ENCODE results near the gene SFI1.

Gene SFI1

DNA sequence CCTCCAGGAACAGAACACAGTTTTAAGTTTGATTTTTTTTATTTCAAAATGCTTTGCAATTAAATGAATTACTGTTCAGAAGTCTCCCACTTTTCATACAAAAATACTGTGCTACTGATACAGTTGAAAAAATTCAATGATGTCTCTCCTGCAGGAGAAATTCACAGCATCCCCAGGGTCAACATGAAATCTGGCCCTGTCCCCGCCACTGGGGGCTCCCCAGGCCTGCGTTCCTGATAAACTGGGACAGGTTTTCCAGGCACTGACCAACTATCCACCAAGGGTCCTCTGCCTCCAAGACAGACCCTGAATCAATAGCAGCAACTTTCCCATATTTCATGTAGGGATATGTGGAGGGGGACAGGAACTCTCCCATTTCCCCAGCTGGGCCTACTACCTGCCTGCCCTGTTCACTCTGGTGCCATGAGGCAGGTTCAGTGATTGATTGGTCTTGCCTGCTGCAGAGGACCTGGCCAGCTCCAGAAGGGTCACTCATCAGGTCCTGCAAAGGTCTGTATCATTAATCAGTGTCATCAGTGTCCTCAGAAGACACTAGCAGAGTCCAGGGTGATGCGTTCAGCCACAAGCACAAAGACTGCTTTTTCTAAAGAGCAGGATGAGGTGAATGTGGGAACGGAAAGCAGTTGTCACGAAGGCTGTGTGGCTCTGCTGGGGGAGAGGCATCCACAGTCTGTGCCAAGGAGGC lies 122.3 kb downstream of the SFI1 start:
- FAIRE-seq: no peak

DNA sequence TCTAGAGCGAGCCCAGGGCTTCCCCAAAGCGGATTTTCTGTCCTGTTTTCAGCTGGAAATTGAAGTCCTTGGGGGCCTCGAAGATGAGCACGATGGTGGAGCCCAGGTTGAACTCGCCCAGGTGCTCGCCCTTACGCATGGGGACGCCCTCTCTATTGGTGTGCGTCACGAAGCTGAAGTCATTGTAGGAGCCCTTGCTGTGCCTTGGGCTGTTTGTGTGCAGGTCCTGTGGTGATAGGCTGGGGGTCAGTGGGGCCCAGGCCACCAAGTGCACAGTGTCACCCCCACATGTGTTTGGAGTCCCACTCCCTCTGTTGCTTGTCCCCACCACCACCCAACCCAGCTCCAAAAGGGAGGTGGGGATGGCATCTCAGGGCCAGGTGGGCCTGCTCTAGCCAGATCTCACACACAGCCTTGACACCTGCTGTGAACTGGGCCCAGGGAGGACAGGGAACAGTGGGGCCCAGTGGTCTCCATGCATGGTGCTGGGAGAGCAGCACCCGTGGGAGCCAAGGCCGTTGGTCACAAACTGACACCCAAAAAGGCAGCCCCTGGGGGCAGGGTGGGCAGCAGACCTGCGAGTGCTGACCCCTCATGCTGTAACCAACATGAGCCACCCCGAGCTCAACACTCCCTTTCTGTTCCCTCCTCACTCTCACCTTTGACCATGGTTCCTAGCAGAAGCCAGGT lies 123.4 kb downstream of the SFI1 start:
- no peak for FAIRE-seq

DNA sequence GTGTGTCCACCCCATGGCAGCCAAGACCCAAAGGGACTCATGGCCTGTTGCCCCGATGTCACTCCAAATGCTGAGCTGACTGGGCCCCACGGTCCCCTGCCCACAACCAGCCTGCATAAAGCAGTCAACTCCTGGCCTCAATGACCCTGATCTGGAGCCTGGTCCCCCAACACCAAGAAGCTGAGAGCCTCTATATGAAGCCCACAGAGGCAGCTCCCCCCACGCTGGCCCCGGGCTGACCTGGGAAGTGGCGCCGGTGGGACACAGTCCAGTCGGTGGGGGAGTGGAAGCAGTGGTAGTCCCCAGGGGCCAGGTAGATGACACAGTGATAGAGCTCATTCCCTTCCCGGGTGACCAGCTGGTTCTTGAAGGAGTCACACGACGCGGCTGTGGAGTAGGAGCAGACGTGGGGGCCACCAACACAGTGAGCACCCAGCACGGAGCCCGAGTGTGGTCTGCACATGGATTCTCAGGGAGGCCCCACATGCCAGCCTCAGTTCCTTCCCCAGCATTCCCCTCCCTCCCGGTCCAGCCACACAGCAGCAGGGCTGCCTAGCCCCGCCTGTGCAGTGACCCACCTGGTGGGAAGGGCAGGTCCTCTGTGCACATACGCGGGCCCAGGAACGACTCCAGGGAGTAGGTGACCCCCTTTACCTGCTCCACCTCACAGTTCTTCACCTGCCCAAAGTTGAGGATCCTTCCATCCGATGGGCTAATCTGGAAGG lies 124.6 kb downstream of the SFI1 start:
- no peak for FAIRE-seq

DNA sequence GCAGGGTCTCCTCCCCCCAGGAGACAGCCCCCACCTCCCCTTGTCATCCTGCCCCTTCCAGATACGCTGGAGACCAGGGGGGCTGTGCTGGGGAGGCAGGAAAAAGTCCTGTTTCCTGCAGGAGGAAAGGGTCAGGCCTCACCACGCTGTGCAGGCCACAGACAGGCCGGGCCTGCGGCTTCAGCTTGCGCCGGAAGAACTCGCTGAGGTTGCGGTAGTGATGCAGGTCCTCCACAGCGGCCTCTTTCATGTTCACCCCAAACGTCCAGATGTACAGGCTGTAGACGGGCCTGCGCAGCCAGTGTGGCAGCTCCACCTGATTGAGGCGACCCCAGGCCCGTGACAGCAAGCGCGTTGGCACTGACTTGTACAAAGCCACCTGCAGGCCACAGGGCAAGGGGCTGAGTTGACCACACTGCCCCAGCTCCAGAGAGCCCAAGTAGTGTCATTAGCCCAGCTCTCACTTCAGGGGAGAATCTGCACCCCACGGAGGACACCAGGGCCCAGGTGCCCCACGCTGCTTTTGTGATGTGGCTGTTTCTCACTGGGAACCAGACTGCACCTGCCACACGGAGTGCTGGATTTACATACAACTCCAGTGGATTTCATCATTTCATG lies 125.3 kb downstream of the SFI1 start:
- no peak for FAIRE-seq

DNA sequence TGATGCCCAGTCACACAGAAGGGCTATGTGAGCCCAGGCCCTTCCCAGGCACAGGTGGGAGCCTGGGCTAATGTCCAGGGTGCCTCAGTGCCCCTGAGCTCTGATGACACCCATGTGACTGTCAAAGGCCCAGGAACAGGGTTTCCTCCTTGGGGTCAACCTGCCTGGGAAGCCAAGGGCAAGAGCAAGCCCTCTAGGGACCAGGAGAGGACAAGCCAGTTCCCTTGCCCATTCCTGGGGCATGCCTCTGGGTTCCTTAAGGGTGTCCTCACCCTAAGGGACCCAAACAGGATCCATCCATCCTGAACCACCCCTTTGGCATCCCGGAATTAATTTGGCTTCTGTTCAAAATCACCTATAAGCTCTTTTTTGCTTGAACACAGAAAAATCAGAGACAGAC lies 126.6 kb downstream of the SFI1 start:
- no peak for FAIRE-seq

DNA sequence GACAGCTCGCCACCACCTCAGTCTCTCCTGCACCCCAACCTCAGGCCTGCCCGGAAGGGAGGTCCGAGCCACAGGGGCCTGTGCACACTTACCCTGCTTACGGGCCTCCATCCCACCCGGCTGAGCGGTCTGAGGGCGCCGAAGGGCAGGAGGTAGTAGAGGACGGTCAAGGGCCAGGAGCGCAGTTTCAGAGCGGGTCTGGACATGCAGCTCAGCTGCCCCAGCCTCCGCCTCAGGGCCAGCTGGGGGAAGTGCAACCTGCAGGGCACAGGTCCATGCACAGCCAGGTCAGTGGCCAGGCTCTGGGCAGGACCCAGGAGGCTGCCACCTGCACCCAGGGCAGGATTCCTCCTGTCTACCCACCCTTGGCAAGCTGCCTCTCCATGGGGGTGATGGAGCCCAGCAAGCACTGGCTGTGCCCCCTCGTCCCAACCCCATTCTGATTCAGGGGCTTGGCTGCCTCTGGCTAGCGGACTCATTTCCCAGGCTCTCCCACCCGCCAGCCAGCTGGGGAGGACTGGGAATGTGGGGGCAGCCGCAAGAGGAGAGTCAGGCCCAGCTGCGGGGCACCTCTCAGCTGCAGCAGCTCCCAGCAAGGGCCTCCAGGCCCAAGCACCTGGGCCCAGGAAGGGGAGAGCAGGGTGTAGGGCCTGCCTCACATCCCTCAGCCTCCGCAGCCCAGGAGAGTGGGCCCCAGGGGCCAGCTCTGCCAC lies 127.4 kb downstream of the SFI1 start:
- FAIRE-seq: no peak

DNA sequence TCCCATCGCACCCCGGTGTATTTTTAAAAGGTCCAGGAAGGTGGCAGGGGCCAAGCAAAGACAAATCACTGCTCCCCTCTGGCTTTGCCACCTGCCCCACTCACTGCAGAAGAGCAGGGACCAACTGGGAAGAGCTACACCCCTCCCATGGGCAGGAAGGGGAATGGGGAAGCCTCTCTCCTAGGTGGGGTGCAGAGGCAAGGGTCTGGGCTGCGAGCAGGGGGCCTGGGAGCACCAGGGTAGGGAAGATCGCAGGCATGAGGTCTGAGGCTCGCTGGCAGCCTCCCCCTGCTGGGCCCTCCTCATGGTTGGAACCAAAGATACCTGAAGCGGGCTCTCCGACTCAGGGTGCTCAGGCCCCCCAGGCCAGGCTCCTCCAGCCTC lies 128.9 kb downstream of the SFI1 start:
- no peak for FAIRE-seq

DNA sequence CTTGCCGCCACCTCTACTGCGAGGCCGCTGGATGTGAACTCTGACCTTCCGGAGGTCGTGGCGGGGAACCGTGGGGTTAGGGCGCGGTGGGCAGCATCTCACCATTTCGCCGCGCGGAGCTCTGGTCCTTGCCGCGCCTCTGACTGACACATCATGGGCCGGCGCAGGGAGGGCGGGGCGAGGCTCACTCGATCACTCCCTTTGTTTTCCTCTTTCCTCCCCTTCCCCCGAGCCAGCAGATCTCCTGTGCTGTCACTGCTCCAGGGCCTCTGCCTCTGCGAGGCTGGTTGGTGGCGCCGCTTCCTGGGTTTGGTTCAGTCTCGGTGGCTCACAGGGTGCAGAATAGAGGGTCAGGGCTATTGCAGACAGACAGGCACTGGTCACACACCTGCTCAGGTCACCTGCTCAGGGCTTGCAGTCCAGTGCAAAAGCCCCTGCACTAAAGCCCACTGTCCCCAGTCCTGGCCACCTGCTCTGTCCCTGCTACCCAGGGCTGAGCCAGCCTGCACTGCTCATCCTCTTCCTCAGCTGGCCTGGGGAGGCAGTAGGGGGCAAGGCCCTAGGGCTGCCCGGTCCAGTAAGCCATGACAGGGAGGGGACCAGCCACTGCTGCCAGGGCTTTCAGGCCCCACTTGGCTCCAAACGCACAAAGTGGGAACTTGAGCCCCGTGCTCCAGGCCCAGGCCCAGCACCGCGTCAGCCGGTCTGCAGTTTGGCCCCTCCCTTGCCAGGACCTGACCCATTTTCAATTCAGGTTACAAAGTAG lies 129.5 kb downstream of the SFI1 start:
- FAIRE-seq: no peak

DNA sequence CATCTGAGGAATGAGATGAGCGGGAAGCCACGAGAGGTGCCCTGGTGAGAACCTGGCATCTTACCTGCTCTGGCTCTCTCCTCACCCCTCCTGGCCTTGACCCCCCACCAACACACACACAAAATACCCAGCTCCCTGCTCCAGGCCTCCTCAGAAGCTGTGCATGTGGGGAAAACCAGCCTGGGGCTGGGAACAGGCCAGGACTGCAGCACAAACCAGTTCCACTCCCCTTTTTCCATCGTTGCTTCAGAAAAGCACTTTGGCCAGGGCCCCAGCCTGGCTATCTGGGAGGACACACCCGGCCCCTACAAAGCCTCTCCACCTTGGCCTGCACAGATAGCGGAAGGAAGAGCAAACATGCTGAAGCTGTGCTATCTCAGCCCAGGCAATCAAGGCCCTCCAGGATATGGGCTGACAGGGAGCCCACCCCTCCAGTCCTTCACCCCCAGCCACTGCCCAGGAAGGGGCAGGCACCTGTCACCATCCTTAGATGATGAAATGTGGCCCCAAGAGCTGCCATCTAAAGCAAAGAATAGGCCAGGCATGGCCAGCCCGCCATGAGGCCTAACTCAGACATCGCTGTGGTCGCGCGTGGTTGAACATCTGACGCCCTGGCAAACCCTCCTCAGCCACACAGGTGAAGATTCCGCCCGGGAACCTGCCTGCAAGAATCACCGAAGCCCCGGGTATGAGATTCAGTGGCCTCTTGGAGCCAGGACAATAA lies 130.3 kb downstream of the SFI1 start:
- FAIRE-seq: no peak

DNA sequence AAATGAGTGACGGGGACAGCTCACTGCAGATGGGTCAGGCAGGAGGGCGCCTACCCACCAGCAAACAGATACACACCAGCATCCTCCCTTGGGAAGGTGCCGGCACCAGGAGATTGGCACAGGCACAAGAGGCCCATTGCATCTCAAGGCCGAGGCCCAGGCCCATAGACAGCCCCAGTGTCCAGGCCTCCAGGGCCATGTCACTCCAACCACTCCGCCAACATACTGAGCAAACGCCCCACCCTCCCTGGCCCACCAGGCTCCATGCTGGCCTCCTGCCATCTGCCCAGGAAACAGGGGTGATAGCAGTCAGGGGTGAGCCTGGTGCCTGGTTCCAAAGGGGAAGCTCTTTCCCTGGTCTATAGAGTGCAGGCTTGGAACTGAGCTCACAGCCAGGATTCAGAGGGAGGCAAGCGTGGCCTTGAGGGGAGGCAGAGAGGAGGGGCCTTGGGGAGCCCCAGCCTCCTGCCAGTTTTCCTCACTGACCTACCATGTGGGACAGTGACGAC lies 130.9 kb downstream of the SFI1 start:
- no peak for FAIRE-seq

DNA sequence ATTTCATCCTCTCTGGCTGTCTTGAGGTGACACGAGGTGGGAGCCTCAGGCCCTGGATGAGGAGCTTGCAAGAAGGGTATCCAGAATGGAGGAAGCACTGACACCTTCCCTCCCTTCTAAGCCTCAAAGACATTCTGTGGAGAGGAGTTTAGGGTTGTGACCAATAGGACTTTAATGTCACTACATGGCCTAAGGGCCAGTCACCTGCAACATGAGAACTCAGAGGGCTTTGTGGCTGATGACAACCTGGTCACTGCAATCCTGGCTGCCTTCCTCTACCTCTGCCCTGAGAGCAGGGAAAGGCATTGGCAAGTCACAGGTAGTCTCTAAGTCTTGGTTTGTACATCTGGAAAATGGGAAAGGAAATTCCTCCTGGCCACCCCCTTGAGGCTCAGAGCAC lies 132.0 kb downstream of the SFI1 start:
- no peak for FAIRE-seq

DNA sequence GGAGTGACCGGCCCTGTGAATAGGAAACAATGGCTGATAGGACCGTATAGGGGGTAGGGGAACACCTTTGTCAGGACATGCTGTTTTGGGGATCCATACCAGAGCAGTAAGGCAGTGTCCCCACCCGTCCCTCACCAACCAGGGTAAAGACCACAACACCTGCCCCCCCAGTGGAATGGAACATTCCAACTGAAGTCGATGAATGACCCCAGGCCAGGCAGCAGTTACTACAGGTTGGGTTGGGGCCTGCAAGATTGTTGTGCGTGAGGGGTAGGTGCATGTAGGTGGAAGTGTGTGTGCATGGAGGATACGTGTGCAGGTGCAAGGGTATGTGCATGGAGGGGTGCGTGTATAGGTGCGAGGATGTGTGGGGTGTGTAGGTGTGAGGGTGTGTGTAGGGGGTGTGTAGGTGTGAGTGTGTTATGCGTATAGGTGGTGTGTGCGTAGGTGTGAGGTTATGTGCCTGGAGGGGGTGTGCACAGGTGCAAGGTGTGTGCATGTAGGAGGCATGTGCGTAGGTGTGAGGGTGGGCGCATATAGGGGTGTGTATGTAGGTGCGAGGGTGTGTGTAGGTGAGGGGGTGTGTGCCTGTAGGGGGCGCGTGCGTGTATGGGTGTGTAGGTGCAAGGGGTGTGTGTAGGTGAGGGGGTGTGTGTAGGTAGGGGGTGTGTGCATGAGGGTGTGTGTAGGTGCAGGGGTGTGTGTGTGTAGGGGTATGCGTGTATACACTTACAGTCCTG lies 132.8 kb downstream of the SFI1 start:
- no peak for FAIRE-seq

DNA sequence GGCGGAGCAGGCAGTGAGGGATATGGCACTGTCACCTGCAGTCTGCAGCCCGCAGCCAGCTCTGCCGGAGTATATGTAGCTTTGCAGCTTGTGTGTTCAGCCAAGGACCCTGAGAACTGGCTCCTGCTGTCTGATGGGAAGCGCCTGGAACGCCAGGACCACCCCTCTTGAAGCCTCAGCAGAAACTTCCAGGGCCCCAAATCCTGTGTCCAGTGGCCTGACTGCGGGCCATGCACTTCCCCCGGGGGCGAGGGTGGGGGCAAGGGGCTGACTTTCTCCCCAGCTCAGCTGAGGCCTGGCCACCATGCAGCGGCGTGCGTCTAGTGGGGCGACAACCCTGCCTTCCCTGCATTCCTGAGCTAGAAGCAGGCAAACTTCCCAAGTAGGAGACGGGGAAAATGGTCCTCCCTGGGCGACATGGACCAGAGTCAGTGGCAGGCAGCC lies 133.4 kb downstream of the SFI1 start:
- no peak for FAIRE-seq

DNA sequence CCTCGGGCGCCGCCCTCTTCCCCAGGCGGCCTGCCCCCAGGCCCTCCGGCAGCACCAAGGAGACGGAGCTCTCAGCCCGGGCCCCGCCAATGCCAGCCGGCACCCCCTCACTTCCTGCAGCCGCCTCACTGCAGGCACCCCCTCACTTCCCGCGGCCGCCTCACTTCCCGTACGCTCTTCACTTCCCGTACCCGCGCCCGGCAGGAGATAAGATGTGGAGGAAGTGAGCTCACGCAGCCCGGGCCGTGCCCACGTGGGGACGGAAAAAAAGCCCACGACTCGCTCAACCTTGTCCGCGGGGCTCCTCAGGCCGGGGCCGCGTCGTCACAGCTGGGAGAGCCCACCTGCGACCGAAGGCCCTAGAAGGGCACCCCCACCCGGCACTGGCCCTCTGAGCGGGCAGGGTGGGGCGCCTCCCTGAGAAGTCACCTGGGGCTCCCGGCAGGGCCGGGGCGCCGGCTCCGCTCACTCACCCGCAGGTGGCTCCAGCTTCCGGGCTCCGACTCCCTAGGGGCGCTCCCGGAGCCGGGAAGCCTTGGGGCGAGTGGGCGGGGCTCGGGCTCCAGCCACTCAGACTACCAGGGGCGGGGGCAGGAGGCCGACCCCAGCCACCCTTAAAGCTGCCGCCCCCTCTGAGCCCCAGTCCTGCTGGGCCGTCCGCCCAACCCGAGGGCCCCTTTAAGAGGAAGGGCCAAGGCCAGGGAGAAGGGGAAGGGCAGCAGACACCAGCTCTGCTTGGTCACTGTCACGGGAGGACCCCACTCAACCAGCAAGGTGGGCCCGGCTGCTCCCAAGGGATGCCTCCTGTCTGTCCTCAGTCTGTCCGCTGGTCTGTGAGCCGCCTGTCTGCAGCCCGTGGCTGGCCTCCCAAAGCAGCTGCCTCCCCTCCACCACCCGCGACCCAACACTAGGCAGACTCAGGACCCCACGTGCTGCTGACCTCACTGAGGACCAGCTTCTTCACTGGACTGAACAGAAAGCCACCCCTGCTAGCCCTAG lies 134.3 kb downstream of the SFI1 start:
- no peak for FAIRE-seq

DNA sequence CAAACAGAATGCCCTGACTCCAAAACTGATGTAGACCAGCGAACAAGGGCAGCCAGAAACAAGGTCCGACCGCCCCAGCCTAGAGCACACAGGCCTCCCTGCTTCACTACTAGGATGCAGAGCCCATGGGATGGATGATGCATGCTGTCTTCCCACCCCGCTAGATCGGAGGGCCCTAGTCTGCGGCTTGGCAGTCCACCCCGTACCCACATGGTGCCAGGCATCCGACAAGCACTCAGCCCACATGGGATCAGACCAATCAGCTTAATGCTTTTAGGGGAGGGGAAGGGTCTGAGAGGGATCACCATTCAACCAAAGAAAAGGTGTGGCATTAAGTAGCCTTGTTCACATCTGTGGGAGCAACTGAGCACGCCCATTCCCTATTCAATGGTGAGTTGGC lies 135.1 kb downstream of the SFI1 start:
- FAIRE-seq: no peak

DNA sequence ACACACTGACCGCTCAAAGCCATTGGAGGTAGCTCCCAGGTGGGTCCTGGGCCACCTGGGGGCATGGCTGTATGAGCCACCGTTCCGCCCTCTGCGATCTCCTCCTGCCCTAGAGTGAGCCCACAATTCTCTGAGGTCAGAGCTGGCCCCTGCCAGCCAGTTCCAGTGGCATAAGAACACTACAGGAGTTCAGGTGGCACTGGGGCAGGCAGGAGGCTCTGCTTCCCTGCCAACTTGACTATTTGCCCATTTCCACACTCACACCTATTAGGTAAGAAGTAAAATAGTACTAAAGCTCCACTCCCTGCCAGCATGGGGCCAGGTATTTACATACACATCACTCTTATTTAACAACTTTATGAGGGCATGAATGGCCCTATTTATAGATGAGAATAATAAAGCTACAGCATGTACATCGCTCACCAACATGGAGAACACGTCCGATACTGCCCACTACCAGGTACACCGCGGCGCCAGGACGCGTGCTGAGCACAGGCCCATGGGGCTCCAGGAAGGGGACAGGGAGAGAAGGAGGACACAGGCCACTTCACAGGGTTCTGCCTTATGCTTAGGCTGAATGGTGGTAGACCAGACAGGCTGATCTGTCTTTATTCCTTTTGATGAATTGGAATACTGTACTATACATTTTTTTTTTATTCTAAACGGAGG lies 139.4 kb downstream of the SFI1 start:
- no peak for FAIRE-seq

DNA sequence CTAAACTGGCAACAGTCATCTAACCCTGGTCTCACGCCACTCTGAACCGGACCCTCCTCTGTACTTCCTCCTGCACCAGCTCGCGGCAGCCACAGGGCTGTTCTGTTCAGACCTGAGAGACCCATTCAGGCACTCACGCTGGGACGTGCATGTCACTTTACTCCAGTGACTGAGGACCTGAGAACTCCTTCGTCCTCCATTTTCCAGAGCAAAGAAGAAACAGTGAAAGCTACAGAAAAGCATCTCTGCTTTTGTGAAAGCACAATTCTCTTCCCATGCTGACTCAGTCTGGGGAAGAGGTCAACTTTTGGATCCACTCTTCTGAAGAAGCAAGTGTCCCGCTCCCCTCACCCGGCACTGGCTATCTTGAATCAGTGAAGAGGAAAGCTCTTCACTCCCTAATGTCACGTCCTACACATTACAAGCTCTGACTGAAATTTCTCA lies 141.1 kb downstream of the SFI1 start:
- no peak for FAIRE-seq

DNA sequence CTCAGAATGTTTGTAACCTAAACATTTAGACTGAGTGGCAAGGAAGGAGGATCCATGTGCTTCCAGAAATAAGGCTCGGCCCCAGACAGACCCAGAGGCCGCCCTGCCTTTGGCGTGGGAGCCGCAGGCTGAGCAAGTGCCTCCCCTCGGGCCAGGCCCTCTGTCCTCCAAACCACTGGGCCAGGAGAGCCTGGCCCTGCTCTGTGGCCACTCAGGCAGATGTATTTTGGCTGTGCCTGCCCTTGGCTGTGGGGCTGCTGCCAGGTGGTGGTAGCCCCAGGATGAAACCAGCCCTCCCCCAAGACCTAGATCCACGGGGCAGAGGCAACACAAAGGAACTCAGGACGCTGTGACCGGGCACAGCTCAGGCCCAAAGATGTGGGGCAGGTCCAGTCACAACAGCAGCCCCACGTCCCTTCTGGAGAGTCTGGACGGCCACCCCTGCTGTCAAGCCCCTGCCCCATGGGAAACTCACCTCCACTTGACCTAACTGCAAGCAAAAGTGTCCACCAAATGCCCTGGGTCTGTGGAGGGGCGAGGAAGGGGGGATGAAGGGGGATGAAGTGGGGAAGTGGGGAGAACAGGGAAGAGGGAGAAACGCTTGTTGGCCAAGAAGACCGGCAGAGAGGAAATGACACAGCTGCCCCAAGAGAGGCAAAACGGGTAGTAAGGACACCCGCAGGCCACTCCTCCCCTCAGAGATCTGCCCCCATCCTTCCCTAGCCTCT lies 141.7 kb downstream of the SFI1 start:
- no peak for FAIRE-seq

All from islet of Langerhans (tissue), 1 donor.